ENCODE measurements around the gene CYP11A1.

The CYP11A1 gene

GRCh38 chr15:74311734-74312444 lies 55.6 kb downstream of the CYP11A1 start:
- TF ChIP-seq CTCF (IDR thresholded peaks at IDR 0.05), result peak; percentile 73

- TF ChIP-seq CTCF (IDR thresholded peaks at IDR 0.05), result peak; percentile 78
These were observed 59.3 kb downstream of the CYP11A1 start for GRCh38 chr15:74307827-74308811.

GRCh38 chr15:74306781-74307217 lies 60.6 kb downstream of the CYP11A1 start:
- TF ChIP-seq CTCF (IDR thresholded peaks at IDR 0.05), result no peak

GRCh38 chr15:74305687-74306086 lies 61.8 kb downstream of the CYP11A1 start:
- no peak for TF ChIP-seq CTCF (IDR thresholded peaks at IDR 0.05)

- TF ChIP-seq CTCF (IDR thresholded peaks at IDR 0.05), result no peak
These were observed 63.0 kb downstream of the CYP11A1 start for GRCh38 chr15:74304431-74304830.

- no peak for TF ChIP-seq CTCF (IDR thresholded peaks at IDR 0.05)
These were observed 63.6 kb downstream of the CYP11A1 start for GRCh38 chr15:74303741-74304309.

- TF ChIP-seq CTCF (IDR thresholded peaks at IDR 0.05), result peak; percentile 81
These were observed 64.6 kb downstream of the CYP11A1 start for GRCh38 chr15:74302821-74303359.
